Pons (tissue), 1 donor: Measurements from ENCODE around the gene BHLHE23.

ENCODE experiments used
- DNase-seq: peaks from one replicate; pipeline ENCODE4 v3.0.0-alpha.2; 2016; ENCODE audit warnings: low spot score

The BHLHE23 gene

GRCh38 chr20:63006540-63007359 lies at the start of gene BHLHE23:
Gene BHLHE23 (minus strand): TSS chr20:63006964. CDS start chr20:63006774, 190 bp downstream.
- DNase-seq: no peak

GRCh38 chr20:63055575-63056235 lies 48.9 kb upstream of the BHLHE23 start:
- DNase-seq: no peak

- DNase-seq: no peak
These were observed 48.0 kb upstream of the BHLHE23 start for GRCh38 chr20:63054681-63055240.

GRCh38 chr20:63054103-63054474 lies 47.3 kb upstream of the BHLHE23 start:
- DNase-seq: no peak

GRCh38 chr20:63053432-63054102 lies 46.8 kb upstream of the BHLHE23 start:
- no peak for DNase-seq

GRCh38 chr20:63052571-63053431 lies 46.0 kb upstream of the BHLHE23 start:
- DNase-seq: no peak

GRCh38 chr20:63051911-63052310 lies 45.1 kb upstream of the BHLHE23 start:
- no peak for DNase-seq

GRCh38 chr20:63051186-63051860 lies 44.6 kb upstream of the BHLHE23 start:
- DNase-seq: no peak

GRCh38 chr20:63050406-63050805 lies 43.6 kb upstream of the BHLHE23 start:
- DNase-seq: no peak

- no peak for DNase-seq
These were observed 42.9 kb upstream of the BHLHE23 start for GRCh38 chr20:63049561-63050221.

- no peak for DNase-seq
These were observed 42.4 kb upstream of the BHLHE23 start for GRCh38 chr20:63049191-63049518.

- DNase-seq: no peak
These were observed 41.9 kb upstream of the BHLHE23 start for GRCh38 chr20:63048516-63049190.

GRCh38 chr20:63047946-63048345 lies 41.2 kb upstream of the BHLHE23 start:
- no peak for DNase-seq

GRCh38 chr20:63047267-63047666 lies 40.5 kb upstream of the BHLHE23 start:
- no peak for DNase-seq

GRCh38 chr20:63046841-63047240 lies 40.1 kb upstream of the BHLHE23 start:
- no peak for DNase-seq

- no peak for DNase-seq
These were observed 39.2 kb upstream of the BHLHE23 start for GRCh38 chr20:63045991-63046390.

GRCh38 chr20:63045401-63045800 lies 38.6 kb upstream of the BHLHE23 start:
- DNase-seq: no peak

GRCh38 chr20:63044605-63045004 lies 37.8 kb upstream of the BHLHE23 start:
- no peak for DNase-seq

- no peak for DNase-seq
These were observed 37.4 kb upstream of the BHLHE23 start for GRCh38 chr20:63044204-63044600.
